Duodenal mucosa (tissue), 2 donors: ENCODE data around the gene RASSF1.
A peak's percentile ranks its signal among the peaks of the same experiment; 100 is the strongest.

Experiments used
- H3K27ac ChIP-seq: one replicate; pipeline ENCODE4 v1.7.0; 2013; ENCODE audit warnings: low read depth, low read length
- H3K27me3 ChIP-seq, 2 donors: one replicate each; pipeline ENCODE4 v1.7.0; 2013; ENCODE audit warnings: low read length in 2 of 2, control low read depth in 1 of 2; ENCODE audit not compliant: insufficient read depth in 2 of 2, control insufficient read depth in 1 of 2
- H3K36me3 ChIP-seq, 2 donors: one replicate each; pipeline ENCODE4 v1.7.0; 2013; ENCODE audit warnings: low read length in 2 of 2, control low read depth in 1 of 2; ENCODE audit not compliant: insufficient read depth in 2 of 2, control insufficient read depth in 1 of 2
- H3K4me1 ChIP-seq, 2 donors: one replicate each; pipeline ENCODE4 v1.7.0; 2013; ENCODE audit warnings: low read length in 2 of 2, control low read depth in 1 of 2; ENCODE audit not compliant: insufficient read depth in 2 of 2, control insufficient read depth in 1 of 2
- H3K4me3 ChIP-seq, 2 donors: one replicate each; pipeline ENCODE4 v1.7.0; 2013; ENCODE audit warnings: low read length in 2 of 2, low read depth in 1 of 2
- H3K9ac ChIP-seq, 2 donors: one replicate each; pipeline ENCODE4 v1.7.0; 2013; ENCODE audit warnings: low read length in 2 of 2, low read depth in 1 of 2
- H3K9me3 ChIP-seq, 2 donors: one replicate each; pipeline ENCODE4 v1.7.0; 2013; ENCODE audit warnings: low read length in 2 of 2, control low read depth in 1 of 2; ENCODE audit not compliant: control insufficient read depth in 1 of 2

RASSF1 gene

DNA sequence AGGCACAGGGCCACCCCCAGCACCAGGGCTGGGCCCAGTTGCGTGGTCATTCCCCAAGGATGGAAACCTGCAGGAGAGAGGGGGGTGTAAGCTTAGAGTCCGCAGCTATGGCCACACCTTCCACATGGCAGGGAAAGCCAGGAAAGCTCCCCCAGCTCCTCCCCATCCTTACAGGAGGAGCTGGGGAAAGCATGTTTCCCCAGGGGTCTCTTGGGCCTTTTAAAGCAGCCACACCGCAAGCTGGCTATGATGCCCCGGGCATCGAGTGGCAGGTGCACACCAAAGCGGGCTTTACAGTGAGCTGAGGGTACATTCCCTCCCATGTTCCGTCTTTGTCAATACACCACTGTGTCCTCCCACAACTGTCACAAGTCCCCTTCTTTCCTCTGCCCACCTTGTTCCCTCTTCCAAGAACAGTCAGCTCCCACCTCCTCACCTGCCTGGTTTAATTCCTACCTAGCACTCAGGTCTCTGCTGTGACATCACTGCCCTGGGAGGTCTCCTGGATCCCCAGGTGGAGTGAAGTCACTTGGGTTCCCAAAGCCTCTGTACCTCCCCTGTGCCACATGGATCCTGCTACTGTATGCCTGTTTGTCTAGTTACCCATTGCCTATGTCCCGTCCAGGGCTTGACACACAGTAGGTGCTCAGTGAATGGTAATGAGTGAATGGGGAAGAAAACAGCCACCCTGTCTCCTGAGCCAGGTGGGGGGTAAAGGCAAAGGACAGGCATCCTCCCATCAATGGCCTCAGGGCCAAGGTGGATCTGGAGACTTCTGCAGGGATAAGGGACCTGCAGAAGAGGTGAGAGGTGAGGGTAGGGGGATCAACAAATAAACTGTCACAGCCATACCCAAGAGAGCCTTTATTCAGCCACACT lies 44.8 kb downstream of the RASSF1 start:
- Histone ChIP-seq H3K36me3 (no peaks in the 10 kb centered on the region), H3K27ac (no peak overlapping the region), H3K9ac (no peak overlapping the region), H3K27me3 (no peaks in the 10 kb centered on the region), H3K9me3 (no peaks in the 10 kb centered on the region), H3K4me3 (no peak overlapping the region), H3K4me1 (peaks cover 40 to 44% of the 10 kb centered on the region in 2 donors)

DNA sequence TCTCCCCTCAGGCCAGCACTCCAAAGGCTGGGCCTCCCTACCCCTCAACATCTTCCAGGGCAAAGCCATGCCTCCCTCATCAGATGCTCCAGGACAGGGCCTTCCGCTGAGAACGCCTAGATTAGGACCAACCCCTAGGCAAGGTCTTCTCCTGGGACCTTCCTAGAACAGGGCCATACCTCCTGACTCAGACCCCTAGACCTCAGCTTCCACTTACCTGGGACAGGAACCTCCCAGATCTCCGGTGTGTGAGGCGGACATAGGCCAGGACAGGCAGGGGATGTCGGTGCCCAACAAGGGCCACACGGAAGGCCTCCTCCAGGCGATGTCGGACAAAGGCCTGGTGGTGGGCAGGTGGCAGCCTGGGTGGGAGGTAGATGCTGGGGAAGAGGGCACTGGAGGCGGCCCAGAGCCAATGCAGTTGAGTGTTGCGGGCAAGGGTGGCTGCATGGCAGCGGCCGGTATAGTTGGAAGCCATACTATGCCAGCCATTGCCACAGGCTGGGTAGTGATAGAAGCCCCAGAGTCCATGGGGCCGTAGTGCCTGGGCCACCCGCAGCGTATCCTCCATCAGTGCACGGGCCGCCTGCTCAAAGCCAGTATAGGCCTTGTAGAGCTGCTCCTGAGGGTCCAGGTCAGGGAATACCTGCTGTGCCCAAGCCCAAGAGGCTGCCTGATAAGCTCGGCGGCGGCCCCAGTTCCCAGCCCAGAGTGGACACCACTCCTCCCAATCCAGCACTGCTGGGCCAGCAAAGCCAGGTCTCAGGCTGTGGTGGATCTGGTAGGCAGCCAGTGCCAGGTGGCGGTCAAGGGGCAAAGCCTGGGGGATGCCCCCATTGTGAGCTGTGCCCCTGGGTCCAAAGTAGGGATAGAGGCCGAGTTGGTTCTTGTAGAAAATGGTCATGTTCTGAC lies 45.9 kb downstream of the RASSF1 start:
- Histone ChIP-seq H3K4me1 (peaks cover 37 to 42% of the 10 kb centered on the region in 2 donors), H3K27ac (no peak overlapping the region), H3K9ac (no peak overlapping the region), H3K27me3 (no peaks in the 10 kb centered on the region), H3K36me3 (peaks cover 7 to 9% of the 10 kb centered on the region in 2 donors), H3K4me3 (no peak overlapping the region), H3K9me3 (no peaks in the 10 kb centered on the region)

DNA sequence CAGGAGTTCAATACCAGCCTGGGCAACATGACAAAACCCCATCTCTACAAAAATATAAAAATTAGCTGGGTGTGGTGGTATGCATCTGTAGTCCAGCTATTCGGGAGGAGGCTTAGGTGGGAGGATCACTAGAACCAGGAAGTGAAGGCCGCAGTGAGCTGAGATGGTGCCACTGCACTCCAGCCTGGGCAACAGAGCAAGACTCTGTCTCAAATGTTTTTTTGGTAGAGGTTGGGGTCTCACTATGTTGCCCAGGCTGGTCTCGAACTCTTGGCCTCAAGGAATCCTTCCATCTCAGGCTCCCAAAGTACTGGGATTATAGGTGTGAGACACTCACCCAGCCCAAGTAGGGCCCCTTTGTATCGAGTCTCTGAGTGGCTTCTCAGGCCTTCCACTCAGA lies 46.5 kb downstream of the RASSF1 start:
- Histone ChIP-seq H3K9me3 (no peaks in the 10 kb centered on the region), H3K4me1 (peaks cover 36 to 41% of the 10 kb centered on the region in 2 donors), H3K27me3 (no peaks in the 10 kb centered on the region), H3K9ac (no peak overlapping the region), H3K27ac (no peak overlapping the region), H3K4me3 (no peak overlapping the region), H3K36me3 (peaks cover 13 to 16% of the 10 kb centered on the region in 2 donors)

- Histone ChIP-seq H3K9ac (peak overlapping the region; percentile 68 to 86), H3K4me3 (peak overlapping the region in 1 of 2 donors; percentile 76), H3K4me1 (peaks cover 28 to 33% of the 10 kb centered on the region in 2 donors), H3K9me3 (no peaks in the 10 kb centered on the region), H3K27ac (no peak overlapping the region), H3K36me3 (peaks cover 20 to 24% of the 10 kb centered on the region in 2 donors), H3K27me3 (no peaks in the 10 kb centered on the region)
Observed at GRCh38 chr3:50293079-50293801, 47.4 kb downstream of the RASSF1 start.

DNA sequence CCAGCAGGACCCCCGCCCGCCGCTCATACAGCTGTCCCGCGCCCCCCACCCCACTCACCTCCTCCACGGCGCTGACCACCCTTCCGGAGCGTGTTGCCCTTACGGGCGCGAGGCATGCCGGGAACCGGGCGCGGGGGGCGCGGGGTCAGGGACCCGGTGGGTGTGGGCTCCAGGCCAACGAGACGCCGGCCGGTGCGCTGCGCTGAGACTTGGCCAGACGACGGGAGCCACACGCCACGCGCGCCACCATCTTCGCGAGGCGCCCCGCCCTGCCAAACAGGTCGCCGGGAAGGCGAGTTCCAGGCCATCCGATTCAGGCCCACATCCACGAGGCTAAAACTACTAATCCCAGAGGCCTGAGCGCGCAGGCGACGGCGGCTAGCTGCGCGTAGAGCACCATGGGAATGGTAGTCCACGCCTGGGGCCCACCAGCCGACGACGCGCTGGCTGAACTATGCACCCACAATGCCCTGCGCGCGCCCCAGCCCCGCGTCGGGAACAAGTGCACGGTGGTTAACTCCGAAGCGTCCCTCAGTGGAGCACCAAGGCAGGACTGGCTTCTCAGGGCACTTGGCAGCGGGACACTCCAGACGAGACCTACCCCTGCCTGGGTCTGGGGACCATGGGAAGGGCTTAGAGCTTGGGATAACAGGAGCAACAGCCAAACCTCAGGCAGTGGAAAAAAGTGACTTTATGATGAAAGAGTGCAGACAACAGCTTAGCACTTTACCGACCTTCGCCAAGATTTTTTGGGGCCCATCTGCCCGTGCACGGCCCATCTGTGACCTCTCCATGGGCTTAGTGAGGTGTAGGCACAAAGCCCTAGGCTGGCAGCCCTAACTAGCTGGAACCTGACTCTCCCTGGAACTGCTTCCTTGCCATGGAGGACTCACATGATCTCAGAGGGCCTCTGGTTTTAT lies 48.2 kb downstream of the RASSF1 start, which contains the start of gene IFRD2:
Gene IFRD2, minus strand, starts transcription at position 271 of the 920 bp plus-strand sequence. Its CDS starts 155 bp downstream, at position 116.
- Histone ChIP-seq H3K36me3 (peaks cover 24 to 32% of the 10 kb centered on the region in 2 donors), H3K27ac (peak within 1 kb of the TSS; percentile 89), H3K4me3 (peak within 1 kb of the TSS; percentile 92 to 98), H3K27me3 (no peaks in the 10 kb centered on the region), H3K4me1 (peaks cover 22 to 29% of the 10 kb centered on the region in 2 donors), H3K9me3 (no peaks in the 10 kb centered on the region), H3K9ac (peak within 1 kb of the TSS; percentile 84 to 86)

- H3K4me3 ChIP-seq = no peak overlapping the region
- peaks cover 22 to 28% of the 10 kb centered on the region in 2 donors for H3K4me1 ChIP-seq
Observed at GRCh38 chr3:50290161-50290641, 50.4 kb downstream of the RASSF1 start.

GRCh38 chr3:50289130-50289529 lies 51.5 kb downstream of the RASSF1 start:
- peaks cover 34 to 43% of the 10 kb centered on the region in 2 donors for H3K36me3 ChIP-seq
- H3K9me3 ChIP-seq = no peaks in the 10 kb centered on the region
- no peak overlapping the region for H3K4me3 ChIP-seq
- peaks cover 22 to 28% of the 10 kb centered on the region in 2 donors for H3K4me1 ChIP-seq
- no peak overlapping the region for H3K9ac ChIP-seq
- no peaks in the 10 kb centered on the region for H3K27me3 ChIP-seq
- no peak overlapping the region for H3K27ac ChIP-seq

More at GRCh38 chr3:50290161-50290641, 50.4 kb downstream of the RASSF1 start:
- Histone ChIP-seq H3K36me3 (peaks cover 34 to 43% of the 10 kb centered on the region in 2 donors), H3K27ac (no peak overlapping the region), H3K9me3 (no peaks in the 10 kb centered on the region), H3K9ac (peak overlapping the region in 1 of 2 donors; percentile 38), H3K27me3 (no peaks in the 10 kb centered on the region)

- H3K4me3 ChIP-seq = no peak overlapping the region
- H3K27ac ChIP-seq = no peak overlapping the region
- H3K4me1 ChIP-seq = peaks cover 22 to 28% of the 10 kb centered on the region in 2 donors
- H3K36me3 ChIP-seq = peaks cover 34 to 43% of the 10 kb centered on the region in 2 donors
- H3K9ac ChIP-seq = no peak overlapping the region
- H3K9me3 ChIP-seq = no peaks in the 10 kb centered on the region
- H3K27me3 ChIP-seq = no peaks in the 10 kb centered on the region
Observed at GRCh38 chr3:50288387-50289007, 52.1 kb downstream of the RASSF1 start.
